ENCODE measurements around the gene ISG20.

The ISG20 gene

GRCh38 chr15:88631464-88632028 lies 7.3 kb upstream of the ISG20 start:
- no peak for TF ChIP-seq CREB1 (IDR thresholded peaks at IDR 0.05; ENCODE audit: low read depth)
- no peak for TF ChIP-seq NFIC (IDR thresholded peaks at IDR 0.05)
- no peak for TF ChIP-seq EP300 (IDR thresholded peaks at IDR 0.05; ENCODE audit: borderline replicate concordance)
- TF ChIP-seq, protein P1, sequence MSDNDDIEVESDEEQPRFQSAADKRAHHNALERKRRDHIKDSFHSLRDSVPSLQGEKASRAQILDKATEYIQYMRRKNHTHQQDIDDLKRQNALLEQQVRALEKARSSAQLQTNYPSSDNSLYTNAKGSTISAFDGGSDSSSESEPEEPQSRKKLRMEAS (IDR thresholded peaks at IDR 0.05), result no peak
- no peak for TF ChIP-seq FOXM1 (IDR thresholded peaks at IDR 0.05; ENCODE audit: borderline replicate concordance, low read depth)
- TF ChIP-seq, protein P2, sequence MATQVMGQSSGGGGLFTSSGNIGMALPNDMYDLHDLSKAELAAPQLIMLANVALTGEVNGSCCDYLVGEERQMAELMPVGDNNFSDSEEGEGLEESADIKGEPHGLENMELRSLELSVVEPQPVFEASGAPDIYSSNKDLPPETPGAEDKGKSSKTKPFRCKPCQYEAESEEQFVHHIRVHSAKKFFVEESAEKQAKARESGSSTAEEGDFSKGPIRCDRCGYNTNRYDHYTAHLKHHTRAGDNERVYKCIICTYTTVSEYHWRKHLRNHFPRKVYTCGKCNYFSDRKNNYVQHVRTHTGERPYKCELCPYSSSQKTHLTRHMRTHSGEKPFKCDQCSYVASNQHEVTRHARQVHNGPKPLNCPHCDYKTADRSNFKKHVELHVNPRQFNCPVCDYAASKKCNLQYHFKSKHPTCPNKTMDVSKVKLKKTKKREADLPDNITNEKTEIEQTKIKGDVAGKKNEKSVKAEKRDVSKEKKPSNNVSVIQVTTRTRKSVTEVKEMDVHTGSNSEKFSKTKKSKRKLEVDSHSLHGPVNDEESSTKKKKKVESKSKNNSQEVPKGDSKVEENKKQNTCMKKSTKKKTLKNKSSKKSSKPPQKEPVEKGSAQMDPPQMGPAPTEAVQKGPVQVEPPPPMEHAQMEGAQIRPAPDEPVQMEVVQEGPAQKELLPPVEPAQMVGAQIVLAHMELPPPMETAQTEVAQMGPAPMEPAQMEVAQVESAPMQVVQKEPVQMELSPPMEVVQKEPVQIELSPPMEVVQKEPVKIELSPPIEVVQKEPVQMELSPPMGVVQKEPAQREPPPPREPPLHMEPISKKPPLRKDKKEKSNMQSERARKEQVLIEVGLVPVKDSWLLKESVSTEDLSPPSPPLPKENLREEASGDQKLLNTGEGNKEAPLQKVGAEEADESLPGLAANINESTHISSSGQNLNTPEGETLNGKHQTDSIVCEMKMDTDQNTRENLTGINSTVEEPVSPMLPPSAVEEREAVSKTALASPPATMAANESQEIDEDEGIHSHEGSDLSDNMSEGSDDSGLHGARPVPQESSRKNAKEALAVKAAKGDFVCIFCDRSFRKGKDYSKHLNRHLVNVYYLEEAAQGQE (IDR thresholded peaks at IDR 0.05; ENCODE audit: low read depth), result no peak
- TF ChIP-seq RAD21 (IDR thresholded peaks at IDR 0.05; ENCODE audit: low read depth), result no peak
- no peak for TF ChIP-seq TCF12 (IDR thresholded peaks at IDR 0.05; ENCODE audit: low read depth)
- TF ChIP-seq EGR1 (IDR thresholded peaks at IDR 0.05), result no peak
- TF ChIP-seq TEAD4 (IDR thresholded peaks at IDR 0.05), result no peak
- no peak for TF ChIP-seq ZBTB7A (IDR thresholded peaks at IDR 0.05; ENCODE audit: low read depth)
- TF ChIP-seq, protein P3, sequence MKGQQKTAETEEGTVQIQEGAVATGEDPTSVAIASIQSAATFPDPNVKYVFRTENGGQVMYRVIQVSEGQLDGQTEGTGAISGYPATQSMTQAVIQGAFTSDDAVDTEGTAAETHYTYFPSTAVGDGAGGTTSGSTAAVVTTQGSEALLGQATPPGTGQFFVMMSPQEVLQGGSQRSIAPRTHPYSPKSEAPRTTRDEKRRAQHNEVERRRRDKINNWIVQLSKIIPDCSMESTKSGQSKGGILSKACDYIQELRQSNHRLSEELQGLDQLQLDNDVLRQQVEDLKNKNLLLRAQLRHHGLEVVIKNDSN (IDR thresholded peaks at IDR 0.05), result no peak
- TF ChIP-seq CEBPB (IDR thresholded peaks at IDR 0.05), result no peak
- no peak for TF ChIP-seq YY1 (IDR thresholded peaks at IDR 0.05; ENCODE audit: low read depth)
- no peak for TF ChIP-seq TAF1 (IDR thresholded peaks at IDR 0.05; ENCODE audit: low read depth)

- TF ChIP-seq YY1 (IDR thresholded peaks at IDR 0.05; ENCODE audit: low read depth), result no peak
- no peak for TF ChIP-seq NFIC (IDR thresholded peaks at IDR 0.05)
- no peak for TF ChIP-seq CEBPB (IDR thresholded peaks at IDR 0.05)
- TF ChIP-seq FOXM1 (IDR thresholded peaks at IDR 0.05; ENCODE audit: borderline replicate concordance, low read depth), result no peak
Observed at GRCh38 chr15:88634449-88634848, 4.4 kb upstream of the ISG20 start.

DNA sequence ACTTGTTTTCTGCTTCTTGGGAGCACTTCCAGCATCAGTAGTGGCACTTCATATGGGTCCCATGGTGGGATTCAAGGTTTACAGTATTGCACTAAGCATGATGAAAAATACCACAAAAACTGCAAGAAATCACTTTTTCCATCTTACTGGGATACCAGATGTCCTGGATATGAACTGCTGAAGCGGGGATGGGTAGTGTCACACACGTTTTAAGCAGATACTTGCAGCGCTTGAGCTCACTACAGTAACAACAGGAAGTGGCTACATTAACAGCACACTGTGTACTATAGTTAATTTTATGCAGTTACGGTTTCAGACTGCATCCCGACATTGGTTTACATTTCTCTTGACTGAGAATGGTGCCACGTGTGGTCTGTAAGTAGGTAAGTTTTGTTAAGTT lies 3.5 kb upstream of the ISG20 start:
- TF ChIP-seq NFIC (IDR thresholded peaks at IDR 0.05), result no peak
- TF ChIP-seq ZBTB7A (IDR thresholded peaks at IDR 0.05; ENCODE audit: low read depth), result no peak
- TF ChIP-seq, protein P3 (IDR thresholded peaks at IDR 0.05), result no peak
- TF ChIP-seq CEBPB (IDR thresholded peaks at IDR 0.05), result no peak
- no peak for TF ChIP-seq FOXM1 (IDR thresholded peaks at IDR 0.05; ENCODE audit: borderline replicate concordance, low read depth)
- TF ChIP-seq YY1 (IDR thresholded peaks at IDR 0.05; ENCODE audit: low read depth), result no peak
- no peak for TF ChIP-seq TAF1 (IDR thresholded peaks at IDR 0.05; ENCODE audit: low read depth)
- TF ChIP-seq CREB1 (IDR thresholded peaks at IDR 0.05; ENCODE audit: low read depth), result no peak
- TF ChIP-seq, protein P2 (IDR thresholded peaks at IDR 0.05; ENCODE audit: low read depth), result no peak

DNA sequence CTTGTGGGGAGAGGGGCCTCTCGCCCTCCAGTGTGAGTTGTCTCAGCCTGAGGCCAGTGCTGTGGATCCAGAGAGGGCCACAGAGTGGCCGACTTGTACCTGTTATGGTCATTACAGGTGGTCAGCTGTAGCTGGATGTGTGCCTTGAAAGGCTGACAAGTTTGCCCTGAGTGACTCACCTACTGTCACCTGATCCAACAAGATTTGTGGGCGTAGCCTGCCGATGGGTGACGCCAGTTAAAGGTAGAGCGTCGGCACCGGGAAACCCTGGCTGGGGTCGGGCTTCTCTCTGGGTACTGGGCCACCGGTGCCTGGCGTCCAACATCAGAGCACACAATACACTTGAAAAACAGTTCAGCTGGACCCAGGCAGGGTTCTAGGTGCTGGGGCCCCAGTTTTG lies 2.8 kb upstream of the ISG20 start:
- TF ChIP-seq YY1 (IDR thresholded peaks at IDR 0.05; ENCODE audit: low read depth), result no peak
- TF ChIP-seq, protein P3 (IDR thresholded peaks at IDR 0.05), result peak; percentile 82
- TF ChIP-seq EP300 (IDR thresholded peaks at IDR 0.05; ENCODE audit: borderline replicate concordance), result no peak
- TF ChIP-seq, protein P1 (IDR thresholded peaks at IDR 0.05), result no peak; the same call in 1 of the 2 replicates
- no peak for TF ChIP-seq CREB1 (IDR thresholded peaks at IDR 0.05; ENCODE audit: low read depth)
- 0 out of 2 replicates have a peak, but pooled peaks have one; percentile 15 for TF ChIP-seq CEBPB (IDR thresholded peaks at IDR 0.05)
- TF ChIP-seq TEAD4 (IDR thresholded peaks at IDR 0.05), result no peak
- TF ChIP-seq EGR1 (IDR thresholded peaks at IDR 0.05), result no peak
- TF ChIP-seq TCF12 (IDR thresholded peaks at IDR 0.05; ENCODE audit: low read depth), result no peak
- no peak; the same call in 1 of the 2 replicates for TF ChIP-seq RAD21 (IDR thresholded peaks at IDR 0.05; ENCODE audit: low read depth)
- no peak for TF ChIP-seq ZBTB7A (IDR thresholded peaks at IDR 0.05; ENCODE audit: low read depth)
- TF ChIP-seq, protein P2 (IDR thresholded peaks at IDR 0.05; ENCODE audit: low read depth), result no peak
- TF ChIP-seq TAF1 (IDR thresholded peaks at IDR 0.05; ENCODE audit: low read depth), result no peak
- TF ChIP-seq FOXM1 (IDR thresholded peaks at IDR 0.05; ENCODE audit: borderline replicate concordance, low read depth), result no peak
- TF ChIP-seq NFIC (IDR thresholded peaks at IDR 0.05), result peak; percentile 41

Measured in Ishikawa (cell line).